OCI-LY3 (cell line): ENCODE results near the gene NCCRP1.
A peak's percentile ranks its signal among the peaks of the same experiment; 100 is the strongest.

Experiments used
- H2AFZ ChIP-seq: fragments of 200-600, 300-600 bp; shearing (Covaris generic); 2 replicates; pipeline ENCODE4 v1.6.0; 2014; ENCODE audit warnings: antibody characterized with exemption, low read depth, low read length
- H3K27ac ChIP-seq: fragments of 200-600, 300-600 bp; sonication (generic); 2 replicates; pipeline ENCODE4 v1.5.1; 2014; ENCODE audit warnings: mild to moderate bottlenecking, low read length, moderate library complexity, mixed read lengths
- H3K27me3 ChIP-seq: fragments of 200-600, 300-600 bp; sonication (generic); 2 replicates; pipeline ENCODE4 v1.6.1; 2014; ENCODE audit warnings: low read depth, low read length, mixed read lengths
- H3K36me3 ChIP-seq: fragments of 200-600, 300-600 bp; sonication (generic); replicated peaks from 2 replicates; pipeline ENCODE3; 2014; ENCODE audit warnings: low read depth, low read length, mixed read lengths
- H3K4me1 ChIP-seq: fragments of 300-600, 200-600 bp; sonication (generic); 2 replicates; pipeline ENCODE4 v1.6.1; 2014; ENCODE audit warnings: low read length, mixed read lengths
- H3K4me2 ChIP-seq: fragments of 200-600, 300-600 bp; sonication (generic); 2 replicates; pipeline ENCODE4 v1.6.1; 2014; ENCODE audit warnings: low read length, mixed read lengths
- H3K4me3 ChIP-seq: fragments of 300-600, 200-600 bp; sonication (generic); 2 replicates; pipeline ENCODE4 v1.5.1; 2014; ENCODE audit warnings: antibody characterized with exemption, mild to moderate bottlenecking, low read length, moderate library complexity
- H3K79me2 ChIP-seq: fragments of 300-600, 200-600 bp; shearing (Covaris generic); 2 replicates; pipeline ENCODE4 v1.6.1; 2014; ENCODE audit warnings: mild to moderate bottlenecking, low read length, mixed read lengths
- H3K9ac ChIP-seq: fragments of 300-600, 200-600 bp; shearing (Covaris generic); 2 replicates; pipeline ENCODE4 v1.6.0; 2014; ENCODE audit warnings: mild to moderate bottlenecking, low read length, moderate library complexity
- H3K9me3 ChIP-seq: fragments of 200-600, 300-600 bp; shearing (Covaris generic); 2 replicates; pipeline ENCODE4 v1.6.1; 2014; ENCODE audit warnings: low read length, mixed read lengths; ENCODE audit not compliant: insufficient read depth
- H4K20me1 ChIP-seq: fragments of 200-600, 300-600 bp; sonication (generic); 2 replicates; pipeline ENCODE4 v1.6.1; 2016; ENCODE audit warnings: low read length, mixed read lengths; ENCODE audit not compliant: insufficient read depth
- CTCF ChIP-seq: fragments of 200-600, 300-600 bp; sonication (generic); IDR thresholded peaks from 2 replicates; pipeline ENCODE4 v1.5.1; 2014; ENCODE audit warnings: antibody characterized with exemption, low read length, low read depth
- EZH2phosphoT487 ChIP-seq: fragments of 200-600 bp; shearing (Covaris generic); IDR thresholded peaks from 2 replicates; pipeline ENCODE4 v1.6.1; 2018; ENCODE audit warnings: antibody characterized with exemption, mixed run types, low read depth

NCCRP1 gene

DNA sequence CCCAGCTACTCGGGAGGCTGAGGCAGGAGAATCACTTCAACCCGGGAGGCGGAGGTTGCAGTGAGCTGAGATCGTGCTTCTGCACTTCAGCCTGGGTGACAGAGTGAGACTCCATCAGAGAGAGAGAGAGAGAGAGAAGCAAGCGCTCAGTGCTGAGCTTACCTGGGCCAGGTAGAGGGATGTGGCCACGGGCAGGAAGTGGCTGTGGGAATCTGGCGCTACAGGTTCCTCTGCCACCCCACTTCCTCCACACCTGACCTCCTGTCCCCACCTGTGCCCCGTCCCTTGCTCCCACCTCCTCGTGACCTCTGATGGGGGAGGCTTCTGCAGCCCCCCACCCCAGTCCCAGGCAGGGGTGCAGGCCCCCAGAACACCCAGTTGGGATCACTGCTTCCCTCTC lies 1.0 kb upstream of the NCCRP1 start:
- no peak overlapping the region for H3K4me2 ChIP-seq

DNA sequence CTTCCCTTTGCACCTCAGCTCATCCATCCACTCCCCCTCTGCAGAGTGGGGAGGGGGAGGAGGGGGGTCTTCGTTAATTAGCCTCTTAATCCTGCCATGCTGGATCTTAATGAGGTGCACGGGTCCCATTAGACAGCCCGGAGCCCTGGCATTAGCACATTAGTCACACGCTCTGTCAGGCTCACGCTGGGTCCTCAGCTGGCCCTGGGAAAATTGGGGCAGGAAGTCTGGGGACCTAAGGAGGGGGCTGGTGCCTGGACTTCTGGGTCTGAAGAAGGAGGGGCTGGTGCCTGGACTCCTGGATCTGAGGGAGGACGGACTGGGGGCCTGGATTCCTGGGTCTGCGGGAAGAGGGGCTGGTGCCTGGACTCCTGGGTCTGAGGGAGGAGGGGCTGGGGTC lies 444 bp upstream of the NCCRP1 start:
- no peak for TF ChIP-seq CTCF
- no peak for TF ChIP-seq EZH2phosphoT487
- H2AFZ ChIP-seq, result no peak overlapping the region
- H3K27me3 ChIP-seq, result peaks cover 7% of the 10 kb centered on the region
- no peaks in the 10 kb centered on the region for H3K9me3 ChIP-seq
- H3K4me1 ChIP-seq, result no peaks in the 10 kb centered on the region; the same call in 1 of the 2 replicates
- no peak overlapping the region for H3K4me2 ChIP-seq
- no peaks in the 10 kb centered on the region for H3K36me3 ChIP-seq
- H3K79me2 ChIP-seq, result no peaks in the 10 kb centered on the region
- H4K20me1 ChIP-seq, result no peaks in the 10 kb centered on the region
- no peak overlapping the region for H3K4me3 ChIP-seq
- H3K9ac ChIP-seq, result no peak overlapping the region
- H3K27ac ChIP-seq, result no peak overlapping the region

More for the DNA sequence above, 1.0 kb upstream of the NCCRP1 start:
- Histone ChIP-seq H3K4me3 (no peak overlapping the region), H2AFZ (no peak overlapping the region), H3K4me1 (no peaks in the 10 kb centered on the region; the same call in 1 of the 2 replicates), H4K20me1 (no peaks in the 10 kb centered on the region), H3K27ac (no peak overlapping the region), H3K9ac (no peak overlapping the region), H3K79me2 (no peaks in the 10 kb centered on the region), H3K36me3 (no peaks in the 10 kb centered on the region), H3K9me3 (no peaks in the 10 kb centered on the region), H3K27me3 (peaks cover 7% of the 10 kb centered on the region)
- TF ChIP-seq EZH2phosphoT487 (no peak), CTCF (no peak)

DNA sequence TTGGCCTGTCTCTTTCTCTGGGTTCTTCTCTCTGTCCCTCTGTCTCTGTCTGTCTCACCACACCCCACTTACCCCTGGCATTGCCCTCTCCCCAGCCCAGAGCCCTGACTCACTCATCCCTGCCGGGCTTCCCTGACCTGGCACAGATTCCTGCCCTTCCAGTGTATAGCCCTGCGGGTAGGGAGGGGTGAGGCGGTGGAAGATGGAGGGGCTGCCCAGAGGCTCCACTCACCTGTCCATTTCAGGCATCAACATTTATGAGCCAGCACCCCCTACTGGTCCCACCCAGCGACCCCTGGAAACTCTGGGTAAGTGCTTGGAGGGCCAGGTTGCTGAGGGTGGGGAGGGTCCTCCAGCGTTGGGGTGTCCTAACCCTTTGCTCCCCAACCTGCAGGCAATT lies 1.0 kb downstream of the NCCRP1 start:
- Histone ChIP-seq H3K4me2 (no peak overlapping the region), H3K4me1 (no peaks in the 10 kb centered on the region; the same call in 1 of the 2 replicates), H3K79me2 (no peaks in the 10 kb centered on the region), H2AFZ (no peak overlapping the region), H3K27ac (no peak overlapping the region), H3K9me3 (no peaks in the 10 kb centered on the region), H4K20me1 (no peaks in the 10 kb centered on the region), H3K4me3 (no peak overlapping the region), H3K9ac (no peak overlapping the region), H3K27me3 (peaks cover 7% of the 10 kb centered on the region), H3K36me3 (no peaks in the 10 kb centered on the region)
- TF ChIP-seq CTCF (peak; percentile 33), EZH2phosphoT487 (no peak)

- H2AFZ ChIP-seq, result no peak overlapping the region
- peaks cover 7% of the 10 kb centered on the region for H3K27me3 ChIP-seq
Observed at GRCh38 chr19:39199025-39199424, 2.3 kb downstream of the NCCRP1 start.

More at GRCh38 chr19:39199025-39199424, 2.3 kb downstream of the NCCRP1 start:
- Histone ChIP-seq H3K27ac (no peak overlapping the region), H3K9me3 (no peaks in the 10 kb centered on the region), H3K4me1 (no peaks in the 10 kb centered on the region; the same call in 1 of the 2 replicates), H3K4me2 (no peak overlapping the region), H3K79me2 (no peaks in the 10 kb centered on the region), H4K20me1 (no peaks in the 10 kb centered on the region), H3K9ac (no peak overlapping the region), H3K36me3 (no peaks in the 10 kb centered on the region), H3K4me3 (no peak overlapping the region)
- TF ChIP-seq CTCF, result no peak
- TF ChIP-seq EZH2phosphoT487, result no peak
